ENCODE data around the gene DNAJC5.

Gene DNAJC5

DNA sequence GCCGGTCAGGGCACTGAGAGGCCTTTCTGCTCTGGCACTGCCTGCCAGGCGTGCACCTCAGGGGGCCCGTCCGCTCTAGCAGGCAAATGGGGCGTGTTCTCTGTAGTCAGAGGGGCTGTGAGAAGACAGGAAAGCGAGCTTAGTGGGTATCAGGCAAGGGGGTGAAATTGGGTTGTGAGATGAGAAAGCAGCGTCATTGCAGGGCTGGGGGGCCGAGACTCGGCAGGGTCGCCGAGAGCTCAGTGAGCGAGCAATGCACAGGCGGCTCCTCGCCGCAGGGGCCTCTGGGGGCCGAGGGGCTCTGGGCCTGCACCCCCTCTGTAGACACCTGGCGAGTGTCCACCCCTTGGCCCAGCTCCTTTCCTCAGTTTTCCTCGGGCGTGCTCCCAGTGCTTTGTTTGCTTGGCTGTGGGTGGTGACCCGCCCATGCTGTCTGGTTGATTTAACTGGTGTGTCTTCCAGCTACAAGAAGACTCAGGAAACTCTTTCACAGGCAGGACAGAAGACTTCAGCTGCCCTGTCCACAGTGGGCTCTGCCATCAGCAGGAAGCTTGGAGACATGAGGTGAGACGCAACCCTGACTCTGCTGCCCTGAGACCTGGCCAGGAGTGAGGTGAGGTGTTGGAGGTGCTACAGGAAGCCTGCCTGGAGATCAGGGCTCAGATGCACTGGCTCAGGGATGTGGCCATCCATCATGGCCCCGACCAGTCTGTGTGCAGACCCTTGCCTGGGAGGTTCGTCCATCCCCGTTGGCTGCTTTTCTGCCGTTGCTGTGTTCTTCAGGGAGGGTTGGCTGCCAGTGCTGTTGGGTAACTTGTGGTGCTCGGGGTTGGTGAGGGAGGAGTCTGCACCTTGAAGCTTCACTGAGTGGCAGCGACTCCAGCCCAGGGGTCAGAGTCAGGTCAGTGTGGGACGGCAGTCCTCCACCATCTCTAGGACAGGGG, 12.4 kb upstream of the DNAJC5 start:
- H3K27ac Mint-ChIP-seq (ENCODE audit: low read depth) = peak overlapping the region; percentile 62
- no peaks in the 10 kb centered on the region for H3K27me3 Mint-ChIP-seq
- DNase-seq (ENCODE audit: low spot score in 2 of 2) = no peak
- no peak for ATAC-seq (replicated peaks; ENCODE audit: extremely low read depth, poor library complexity, severe bottlenecking)
- no peak overlapping the region for H3K4me3 Mint-ChIP-seq
- no peaks in the 10 kb centered on the region for H3K9me3 Mint-ChIP-seq
- H3K4me1 Mint-ChIP-seq = no peaks in the 10 kb centered on the region
- peaks cover 20% of the 10 kb centered on the region for H3K36me3 Mint-ChIP-seq (ENCODE audit: insufficient read depth)

- Mint-ChIP-seq H3K4me3 (no peak overlapping the region), H3K36me3 (ENCODE audit: insufficient read depth) (peaks cover 21% of the 10 kb centered on the region), H3K27me3 (no peaks in the 10 kb centered on the region), H3K27ac (ENCODE audit: low read depth) (no peak overlapping the region), H3K9me3 (no peaks in the 10 kb centered on the region), H3K4me1 (no peaks in the 10 kb centered on the region)
- no peak for DNase-seq (ENCODE audit: low spot score in 2 of 2)
- ATAC-seq (replicated peaks; ENCODE audit: extremely low read depth, poor library complexity, severe bottlenecking) = no peak
These were observed 11.7 kb upstream of the DNAJC5 start for GRCh38 chr20:63883201-63883593.

DNA sequence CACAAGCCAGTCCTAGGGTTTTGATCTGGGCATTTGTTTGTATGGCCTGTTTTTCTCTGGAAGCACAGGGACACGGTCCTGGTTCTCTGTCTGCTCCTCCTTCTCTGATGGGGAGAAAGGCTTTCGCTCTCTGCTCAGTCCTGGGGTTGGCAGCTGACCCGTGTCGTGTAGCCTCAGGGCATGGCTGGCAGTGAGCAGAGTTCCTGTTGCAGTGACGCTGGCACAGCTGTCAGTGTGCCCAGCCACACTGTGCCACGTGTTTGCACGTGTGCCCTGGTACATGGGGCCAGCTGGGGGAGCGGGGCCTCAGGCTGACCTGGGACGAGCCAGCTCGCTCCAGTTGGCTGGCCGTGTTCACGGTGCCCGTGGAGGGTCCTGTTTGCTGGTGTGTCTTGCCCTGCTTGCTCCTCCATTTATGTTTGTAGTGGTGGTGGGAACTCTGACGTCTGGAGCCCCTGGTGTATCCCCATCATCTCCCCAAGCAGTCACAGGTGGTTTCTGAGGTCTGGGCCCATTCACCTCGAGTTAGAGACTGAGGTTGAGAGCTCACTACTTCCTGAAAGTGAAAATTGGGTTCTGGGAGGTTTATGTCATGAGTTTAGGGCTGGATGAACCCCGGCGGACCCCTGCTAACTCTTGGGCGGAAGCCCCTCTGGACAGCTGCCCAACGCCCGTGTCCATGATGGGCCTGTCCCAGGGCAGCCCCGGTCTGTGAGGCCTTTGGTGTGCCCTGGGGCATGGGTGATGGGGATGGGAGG, 10.2 kb upstream of the DNAJC5 start:
- DNase-seq (ENCODE audit: low spot score in 2 of 2) (no peak), ATAC-seq (replicated peaks; ENCODE audit: extremely low read depth, poor library complexity, severe bottlenecking) (peak; percentile 36)
- Mint-ChIP-seq H3K4me3 (no peak overlapping the region), H3K4me1 (no peaks in the 10 kb centered on the region), H3K27me3 (no peaks in the 10 kb centered on the region), H3K9me3 (no peaks in the 10 kb centered on the region), H3K27ac (ENCODE audit: low read depth) (peak overlapping the region; percentile 41), H3K36me3 (ENCODE audit: insufficient read depth) (peaks cover 22% of the 10 kb centered on the region)

DNA sequence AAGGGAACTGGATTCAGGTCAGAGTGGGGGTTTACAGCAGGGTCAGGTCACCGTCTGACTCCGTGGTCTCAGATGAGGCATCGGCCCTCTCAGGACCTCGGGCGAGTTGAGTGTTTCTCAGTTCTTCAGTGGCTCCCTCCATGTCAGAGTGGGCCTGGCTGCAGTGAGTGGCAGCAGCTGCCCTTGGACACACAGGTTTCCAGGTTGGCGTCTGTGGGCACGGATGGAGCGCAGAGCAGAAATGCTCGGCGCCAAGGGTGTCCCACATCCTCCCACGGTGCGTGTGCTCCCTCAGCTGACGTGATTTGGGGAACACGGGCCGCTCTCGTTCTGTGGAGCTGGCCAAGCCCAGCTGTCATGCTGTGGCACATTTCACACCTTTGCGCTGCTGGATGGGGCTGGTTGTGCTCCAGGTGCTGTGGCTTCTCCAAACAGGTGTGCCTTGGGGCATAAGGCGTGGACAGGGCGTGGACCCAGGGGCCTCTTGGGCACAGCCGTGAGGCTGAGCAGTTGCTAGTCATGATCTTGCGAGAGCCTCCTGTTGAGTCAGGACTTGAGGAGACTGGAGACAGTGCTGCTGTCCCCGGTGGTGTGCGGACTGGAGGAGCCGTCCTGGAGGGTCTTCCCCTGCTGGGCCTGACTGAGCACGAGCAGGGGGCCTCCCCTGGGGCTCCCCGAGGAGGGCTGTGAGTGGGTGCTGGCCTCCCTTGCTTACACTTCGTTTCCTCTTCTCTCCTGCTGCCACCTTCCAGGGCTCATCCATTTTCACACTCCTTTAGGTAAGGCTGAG, 9.5 kb upstream of the DNAJC5 start:
- Mint-ChIP-seq H3K4me1 (no peaks in the 10 kb centered on the region), H3K36me3 (ENCODE audit: insufficient read depth) (peaks cover 21% of the 10 kb centered on the region), H3K27ac (ENCODE audit: low read depth) (peak overlapping the region; percentile 41), H3K9me3 (no peaks in the 10 kb centered on the region), H3K4me3 (no peak overlapping the region), H3K27me3 (no peaks in the 10 kb centered on the region)
- DNase-seq (ENCODE audit: low spot score in 2 of 2) (no peak), ATAC-seq (replicated peaks; ENCODE audit: extremely low read depth, poor library complexity, severe bottlenecking) (no peak)

DNA sequence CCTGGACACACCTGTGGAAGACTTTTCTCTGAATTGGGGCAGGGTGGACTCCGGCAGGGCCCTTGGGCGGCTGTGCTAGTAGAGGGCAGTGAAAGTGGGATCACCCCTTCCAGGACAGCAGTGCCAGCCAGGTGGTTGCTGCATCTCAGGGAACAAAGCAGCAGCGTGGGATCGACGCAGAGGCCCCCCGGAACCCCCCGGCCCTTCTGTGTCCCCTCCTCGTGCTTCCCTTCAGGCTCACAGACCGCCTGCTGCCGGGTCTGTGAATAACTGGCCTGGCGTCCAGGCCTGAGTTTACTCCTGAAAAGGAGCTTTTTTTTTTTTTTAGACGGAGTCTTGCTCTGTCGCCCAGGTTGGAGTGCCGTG, 8.9 kb upstream of the DNAJC5 start:
- H3K4me3 Mint-ChIP-seq = no peak overlapping the region
- H3K36me3 Mint-ChIP-seq (ENCODE audit: insufficient read depth) = peaks cover 24% of the 10 kb centered on the region
- ATAC-seq (replicated peaks; ENCODE audit: extremely low read depth, poor library complexity, severe bottlenecking) (no peak), DNase-seq (ENCODE audit: low spot score in 2 of 2) (no peak)
- H3K9me3 Mint-ChIP-seq = no peaks in the 10 kb centered on the region
- no peak overlapping the region for H3K27ac Mint-ChIP-seq (ENCODE audit: low read depth)
- H3K27me3 Mint-ChIP-seq = no peaks in the 10 kb centered on the region
- no peaks in the 10 kb centered on the region for H3K4me1 Mint-ChIP-seq

- Mint-ChIP-seq H3K27ac (ENCODE audit: low read depth) (peak overlapping the region; percentile 62), H3K27me3 (no peaks in the 10 kb centered on the region), H3K4me1 (no peaks in the 10 kb centered on the region), H3K36me3 (ENCODE audit: insufficient read depth) (peaks cover 25% of the 10 kb centered on the region), H3K4me3 (no peak overlapping the region), H3K9me3 (no peaks in the 10 kb centered on the region)
- ATAC-seq (replicated peaks; ENCODE audit: extremely low read depth, poor library complexity, severe bottlenecking) = no peak
- DNase-seq (ENCODE audit: low spot score in 2 of 2) = no peak
These were observed 8.0 kb upstream of the DNAJC5 start for GRCh38 chr20:63886921-63887320.

- Mint-ChIP-seq H3K9me3 (no peaks in the 10 kb centered on the region), H3K36me3 (ENCODE audit: insufficient read depth) (peaks cover 24% of the 10 kb centered on the region), H3K27me3 (no peaks in the 10 kb centered on the region), H3K4me1 (peaks cover 5% of the 10 kb centered on the region), H3K4me3 (no peak overlapping the region), H3K27ac (ENCODE audit: low read depth) (no peak overlapping the region)
- ATAC-seq (replicated peaks; ENCODE audit: extremely low read depth, poor library complexity, severe bottlenecking) = no peak
- DNase-seq (ENCODE audit: low spot score in 2 of 2) = no peak
These were observed 5.4 kb upstream of the DNAJC5 start for GRCh38 chr20:63889241-63890200.

GRCh38 chr20:63890201-63890576, 4.7 kb upstream of the DNAJC5 start:
- DNase-seq (ENCODE audit: low spot score in 2 of 2) (no peak), ATAC-seq (replicated peaks; ENCODE audit: extremely low read depth, poor library complexity, severe bottlenecking) (no peak)
- H3K27ac Mint-ChIP-seq (ENCODE audit: low read depth) = no peak overlapping the region
- H3K9me3 Mint-ChIP-seq = no peaks in the 10 kb centered on the region
- peaks cover 5% of the 10 kb centered on the region for H3K4me1 Mint-ChIP-seq
- no peak overlapping the region for H3K4me3 Mint-ChIP-seq
- H3K27me3 Mint-ChIP-seq = no peaks in the 10 kb centered on the region
- H3K36me3 Mint-ChIP-seq (ENCODE audit: insufficient read depth) = peaks cover 25% of the 10 kb centered on the region

GRCh38 chr20:63890616-63891015, 4.3 kb upstream of the DNAJC5 start:
- Mint-ChIP-seq H3K9me3 (no peaks in the 10 kb centered on the region), H3K4me1 (peaks cover 6% of the 10 kb centered on the region), H3K27ac (ENCODE audit: low read depth) (no peak overlapping the region), H3K4me3 (no peak overlapping the region), H3K36me3 (ENCODE audit: insufficient read depth) (peaks cover 24% of the 10 kb centered on the region), H3K27me3 (no peaks in the 10 kb centered on the region)
- ATAC-seq (replicated peaks; ENCODE audit: extremely low read depth, poor library complexity, severe bottlenecking) = no peak
- no peak for DNase-seq (ENCODE audit: low spot score in 2 of 2)

- peaks cover 13% of the 10 kb centered on the region for H3K4me1 Mint-ChIP-seq
- no peaks in the 10 kb centered on the region for H3K27me3 Mint-ChIP-seq
- no peaks in the 10 kb centered on the region for H3K9me3 Mint-ChIP-seq
- no peak overlapping the region for H3K4me3 Mint-ChIP-seq
- peaks cover 30% of the 10 kb centered on the region for H3K36me3 Mint-ChIP-seq (ENCODE audit: insufficient read depth)
- no peak for DNase-seq (ENCODE audit: low spot score in 2 of 2)
- ATAC-seq (replicated peaks; ENCODE audit: extremely low read depth, poor library complexity, severe bottlenecking) = no peak
- no peak overlapping the region for H3K27ac Mint-ChIP-seq (ENCODE audit: low read depth)
These were observed 3.6 kb upstream of the DNAJC5 start for GRCh38 chr20:63891061-63892002.

GRCh38 chr20:63892402-63892801, 2.5 kb upstream of the DNAJC5 start:
- Mint-ChIP-seq H3K9me3 (no peaks in the 10 kb centered on the region), H3K27ac (ENCODE audit: low read depth) (no peak overlapping the region), H3K36me3 (ENCODE audit: insufficient read depth) (peaks cover 33% of the 10 kb centered on the region), H3K4me1 (peaks cover 21% of the 10 kb centered on the region), H3K27me3 (no peaks in the 10 kb centered on the region), H3K4me3 (no peak overlapping the region)
- DNase-seq (ENCODE audit: low spot score in 2 of 2) (no peak), ATAC-seq (replicated peaks; ENCODE audit: extremely low read depth, poor library complexity, severe bottlenecking) (no peak)

All from central memory CD8-positive, alpha-beta T cell (primary cell).